Ectodermal cell (in vitro differentiated cells): Measurements from ENCODE around the gene CERCAM.

Experiments
- H3K27ac ChIP-seq: 2 replicates; pipeline ENCODE4 v1.7.0; 2013; ENCODE audit warnings: mild to moderate bottlenecking, low read depth, low read length; ENCODE audit not compliant: insufficient read depth, poor library complexity, severe bottlenecking
- H3K27me3 ChIP-seq: 2 replicates; pipeline ENCODE4 v1.7.0; 2013; ENCODE audit warnings: mild to moderate bottlenecking, low read length; ENCODE audit not compliant: insufficient read depth, control insufficient read depth, poor library complexity, severe bottlenecking
- H3K36me3 ChIP-seq: one replicate; pipeline ENCODE4 v1.7.0; 2013; ENCODE audit warnings: low read length; ENCODE audit not compliant: control insufficient read depth, insufficient read depth
- H3K4me1 ChIP-seq: one replicate; pipeline ENCODE4 v1.7.0; 2013; ENCODE audit warnings: low read length; ENCODE audit not compliant: control insufficient read depth, insufficient read depth
- H3K4me3 ChIP-seq: 2 replicates; pipeline ENCODE4 v1.7.0; 2013; ENCODE audit warnings: low read depth, low read length, control low read depth; ENCODE audit not compliant: insufficient read depth
- H3K9me3 ChIP-seq: 2 replicates; pipeline ENCODE4 v1.7.0; 2013; ENCODE audit warnings: mild to moderate bottlenecking, low read length, moderate library complexity; ENCODE audit not compliant: control insufficient read depth
- WGBS, 2 experiments: methylation state at CpG; one replicate each; pipeline ENCODE4 v1.1.7; 2013; ENCODE audit warnings: missing lambda C conversion rate in 2 of 2; 5-methylcytosine and 5-hydroxymethylcytosine counted together

Gene CERCAM

DNA sequence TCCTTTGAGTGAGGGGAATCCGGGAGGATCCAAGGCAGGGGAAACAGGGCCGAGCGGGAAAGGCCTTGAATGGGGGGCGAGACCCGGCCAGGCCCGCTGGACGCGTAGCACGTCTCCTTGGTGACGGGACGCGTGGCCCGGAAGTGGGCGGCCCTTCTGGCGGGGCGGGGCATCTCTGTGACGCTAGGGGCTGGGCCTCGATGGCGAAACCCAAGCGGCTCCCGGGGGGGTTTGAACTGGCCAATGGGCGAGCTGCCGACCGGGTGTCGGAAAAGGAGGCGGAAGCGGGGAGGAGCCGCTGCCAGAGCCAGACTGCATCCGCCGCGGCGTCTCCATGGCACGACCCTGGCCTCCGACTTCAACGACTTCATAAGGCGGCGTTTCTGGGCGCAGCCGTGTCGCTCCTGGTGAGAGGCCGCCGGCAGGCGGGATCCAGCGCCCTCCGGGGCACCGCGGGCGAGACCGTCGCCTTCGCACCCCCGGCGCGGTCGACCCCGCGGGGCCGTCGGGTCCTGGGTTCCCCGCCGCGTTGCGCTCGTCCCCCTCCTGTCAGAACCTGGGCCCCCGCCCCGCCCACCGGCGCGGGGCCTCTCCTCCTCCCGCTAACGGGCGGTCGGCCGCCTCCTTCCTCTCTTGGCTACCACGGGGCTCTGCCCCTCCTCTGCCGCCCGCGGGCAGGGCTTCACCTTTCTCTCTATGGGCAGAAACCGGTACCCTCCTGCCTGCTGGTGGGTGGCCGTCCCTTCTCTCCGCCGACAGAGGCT, 35.4 kb downstream of the CERCAM start, which contains the start of gene ODF2:
ODF2 (plus strand) TSS at position 158 of the 764 bp plus-strand sequence; CDS start at position 244, 86 bp downstream.
- H3K4me1 ChIP-seq: peaks cover 5% of the 10 kb centered on the region
- peak within 1 kb of the TSS; percentile 60 for H3K27ac ChIP-seq
- peak within 1 kb of the TSS; percentile 85 for H3K4me3 ChIP-seq
- H3K36me3 ChIP-seq: peaks cover 13% of the 10 kb centered on the region
- H3K9me3 ChIP-seq: no peaks in the 10 kb centered on the region
- H3K27me3 ChIP-seq: peaks cover 39% of the 10 kb centered on the region
- 0% methylated on average over 82 of the region's 82 CpGs for WGBS, 2 experiments

DNA sequence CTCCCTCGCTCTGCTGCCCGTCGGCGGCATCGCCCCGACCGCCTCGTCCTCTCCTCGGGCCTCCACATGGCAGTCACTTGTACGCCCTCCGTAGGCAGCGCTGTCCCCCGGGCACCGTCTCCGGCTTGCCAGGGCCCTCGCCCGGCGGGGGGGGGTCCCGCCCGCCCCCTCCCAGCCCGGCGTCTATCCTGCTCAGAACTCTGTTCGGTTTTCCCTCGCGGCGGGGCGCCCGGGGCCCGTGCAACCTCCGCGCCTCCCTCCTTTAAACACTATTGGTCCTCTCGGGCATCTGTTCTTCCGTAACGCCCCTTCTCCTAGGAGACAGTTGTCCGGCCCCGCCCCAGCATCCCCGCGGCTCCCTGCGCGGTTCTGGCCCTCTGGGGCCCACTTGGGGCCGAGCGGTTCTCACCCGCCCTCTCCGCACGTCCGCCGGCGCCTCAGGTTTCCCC, 36.0 kb downstream of the CERCAM start:
- Histone ChIP-seq H3K27me3 (peaks cover 35% of the 10 kb centered on the region), H3K4me3 (peak overlapping the region; percentile 85), H3K9me3 (no peaks in the 10 kb centered on the region), H3K36me3 (peaks cover 16% of the 10 kb centered on the region), H3K4me1 (peaks cover 5% of the 10 kb centered on the region), H3K27ac (peak overlapping the region; percentile 60)
- WGBS, 2 experiments: 0% methylated on average over 48 of the region's 48 CpGs

DNA sequence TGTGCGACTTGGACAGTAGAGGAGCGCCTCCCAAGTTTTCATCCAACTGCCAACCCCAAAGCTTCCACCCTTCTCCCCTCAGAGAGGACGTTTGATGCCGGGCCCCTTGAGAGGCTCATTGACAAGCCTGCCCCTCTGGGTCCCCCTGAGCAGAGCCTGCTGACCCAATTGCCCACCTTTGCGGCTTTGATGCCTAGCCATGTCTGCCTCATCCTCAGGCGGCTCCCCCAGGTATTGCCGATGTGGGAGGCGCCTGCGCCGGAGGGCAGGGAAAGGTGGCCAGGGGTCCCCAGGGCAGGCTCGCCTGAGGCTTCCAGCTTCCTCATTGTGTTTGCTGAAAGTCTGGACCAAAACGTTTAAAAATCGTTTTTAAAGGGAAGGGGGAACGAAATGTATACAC, 36.5 kb downstream of the CERCAM start:
- Histone ChIP-seq H3K27ac (no peak overlapping the region), H3K36me3 (peaks cover 16% of the 10 kb centered on the region), H3K9me3 (no peaks in the 10 kb centered on the region), H3K4me1 (peaks cover 5% of the 10 kb centered on the region), H3K27me3 (peaks cover 30% of the 10 kb centered on the region), H3K4me3 (peak overlapping the region; percentile 85)
- 21 to 22% methylated on average over 14 of the region's 14 CpGs for WGBS, 2 experiments

- Histone ChIP-seq H3K27ac (no peak overlapping the region), H3K9me3 (no peaks in the 10 kb centered on the region), H3K4me1 (peaks cover 5% of the 10 kb centered on the region), H3K4me3 (no peak overlapping the region), H3K36me3 (peaks cover 22% of the 10 kb centered on the region), H3K27me3 (peaks cover 28% of the 10 kb centered on the region)
- WGBS, 2 experiments: 98 to 99% methylated on average over 3 of the region's 3 CpGs
These were observed 38.4 kb downstream of the CERCAM start for GRCh38 chr9:128459011-128459410.

DNA sequence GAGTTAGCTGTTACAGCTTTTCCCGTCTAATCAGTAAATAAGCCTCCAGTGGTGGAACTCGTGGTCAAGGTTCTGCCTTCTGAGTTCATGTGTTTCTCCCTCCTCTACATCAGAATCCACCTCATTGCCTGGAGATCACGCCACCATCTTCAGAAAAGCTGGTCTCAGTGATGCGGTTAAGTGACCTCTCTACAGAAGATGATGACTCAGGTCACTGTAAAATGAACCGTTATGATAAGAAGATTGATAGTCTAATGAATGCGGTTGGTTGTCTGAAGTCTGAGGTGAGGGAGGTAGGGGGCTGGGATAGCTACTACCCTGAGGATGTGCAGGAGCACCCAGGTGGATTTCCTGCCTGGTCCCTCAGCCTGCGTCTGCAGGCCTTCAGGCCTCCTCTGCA, 48.4 kb downstream of the CERCAM start:
- no peaks in the 10 kb centered on the region for H3K27me3 ChIP-seq
- peaks cover 14% of the 10 kb centered on the region for H3K36me3 ChIP-seq
- no peaks in the 10 kb centered on the region for H3K9me3 ChIP-seq
- no peak overlapping the region for H3K4me3 ChIP-seq
- no peak overlapping the region for H3K27ac ChIP-seq
- H3K4me1 ChIP-seq: no peaks in the 10 kb centered on the region
- WGBS, 2 experiments: 95% methylated on average over 7 of the region's 7 CpGs

DNA sequence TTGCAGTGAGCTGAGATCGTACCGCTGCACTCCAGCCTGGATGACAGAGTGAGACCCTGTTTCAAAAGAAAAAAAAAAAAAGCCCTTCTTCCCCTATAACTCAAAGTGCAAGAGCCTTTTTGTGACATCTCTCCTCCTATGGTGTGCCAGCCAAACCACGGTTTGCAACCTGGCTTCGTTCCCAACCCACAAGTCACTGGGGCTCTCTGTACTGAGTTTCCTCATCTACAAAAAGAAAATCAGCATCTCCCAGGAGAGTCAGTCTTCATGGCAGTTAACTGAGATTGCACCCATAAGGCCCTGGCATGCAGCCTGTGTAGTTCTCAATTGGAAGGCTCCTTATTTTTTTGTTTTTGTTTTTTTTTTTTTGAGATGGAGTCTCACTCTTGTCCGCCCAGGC, 49.9 kb downstream of the CERCAM start:
- Histone ChIP-seq H3K4me1 (no peaks in the 10 kb centered on the region), H3K27me3 (no peaks in the 10 kb centered on the region), H3K36me3 (peaks cover 7% of the 10 kb centered on the region), H3K27ac (no peak overlapping the region), H3K9me3 (no peaks in the 10 kb centered on the region), H3K4me3 (no peak overlapping the region)
- WGBS, 2 experiments: 94 to 95% methylated on average over 5 of the region's 5 CpGs

- no peak overlapping the region for H3K27ac ChIP-seq
- H3K4me1 ChIP-seq: no peaks in the 10 kb centered on the region
- no peaks in the 10 kb centered on the region for H3K27me3 ChIP-seq
- no peaks in the 10 kb centered on the region for H3K9me3 ChIP-seq
- H3K4me3 ChIP-seq: no peak overlapping the region
- peaks cover 7% of the 10 kb centered on the region for H3K36me3 ChIP-seq
- 91 to 92% methylated on average over 5 of the region's 5 CpGs for WGBS, 2 experiments
These were observed 52.4 kb downstream of the CERCAM start for GRCh38 chr9:128473104-128473503.

GRCh38 chr9:128475867-128476266, 55.2 kb downstream of the CERCAM start:
- H3K4me3 ChIP-seq: no peak overlapping the region
- no peaks in the 10 kb centered on the region for H3K27me3 ChIP-seq
- 90% methylated on average over 7 of the region's 7 CpGs for WGBS, 2 experiments
- H3K9me3 ChIP-seq: no peaks in the 10 kb centered on the region
- no peak overlapping the region for H3K27ac ChIP-seq
- H3K36me3 ChIP-seq: peaks cover 7% of the 10 kb centered on the region
- no peaks in the 10 kb centered on the region for H3K4me1 ChIP-seq

DNA sequence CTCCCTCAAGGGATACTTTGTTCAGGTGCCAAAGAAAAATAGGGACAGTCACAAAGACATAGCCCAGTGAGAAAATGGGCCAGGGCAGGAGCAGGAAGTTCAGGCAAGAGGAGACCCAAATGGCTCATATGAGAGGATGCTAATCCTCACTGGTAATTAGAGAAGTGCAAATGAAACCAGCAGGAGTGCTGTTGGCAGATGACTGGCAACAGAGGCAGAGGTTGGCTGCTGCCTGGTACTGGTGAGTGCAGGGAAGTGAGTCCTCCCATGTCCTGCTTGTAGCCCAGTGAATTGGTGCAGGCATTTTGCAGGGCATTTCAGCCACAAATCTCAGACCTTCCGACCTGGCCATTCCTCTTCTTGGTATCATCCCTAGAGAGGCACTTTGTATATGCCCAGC, 58.6 kb downstream of the CERCAM start:
- Histone ChIP-seq H3K36me3 (peaks cover 19% of the 10 kb centered on the region), H3K4me3 (no peak overlapping the region)
- WGBS, 2 experiments: 86% methylated on average over 1 of the region's 1 CpG

DNA sequence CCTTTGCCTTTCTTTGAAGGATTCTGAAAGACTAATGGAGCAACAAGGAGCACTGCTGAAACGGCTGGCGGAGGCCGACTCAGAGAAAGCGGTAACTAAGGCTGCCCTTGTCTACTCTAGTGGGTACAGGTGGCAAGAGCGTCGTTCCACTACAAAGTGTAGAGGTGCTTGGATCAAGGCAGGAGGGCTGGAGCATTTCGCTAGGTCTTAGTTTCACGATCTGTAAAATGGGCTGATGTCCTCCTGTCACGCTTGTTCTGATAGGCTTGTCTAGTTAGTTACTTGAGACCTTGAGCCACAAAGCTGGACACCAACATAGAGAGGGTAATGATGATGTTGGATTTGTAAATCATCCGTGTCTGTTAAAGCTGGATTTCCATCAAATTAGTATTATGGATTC, 60.9 kb downstream of the CERCAM start:
- WGBS, 2 experiments: 94 to 98% methylated on average over 9 to 10 of the region's 10 CpGs

More for the DNA sequence above, 58.6 kb downstream of the CERCAM start:
- H3K4me1 ChIP-seq: no peaks in the 10 kb centered on the region
- no peaks in the 10 kb centered on the region for H3K27me3 ChIP-seq
- no peaks in the 10 kb centered on the region for H3K9me3 ChIP-seq
- H3K27ac ChIP-seq: no peak overlapping the region

More for the DNA sequence above, 60.9 kb downstream of the CERCAM start:
- H3K4me3 ChIP-seq: no peak overlapping the region
- H3K27ac ChIP-seq: no peak overlapping the region
- no peaks in the 10 kb centered on the region for H3K27me3 ChIP-seq
- no peaks in the 10 kb centered on the region for H3K4me1 ChIP-seq
- H3K9me3 ChIP-seq: no peaks in the 10 kb centered on the region
- H3K36me3 ChIP-seq: peaks cover 29% of the 10 kb centered on the region
